GM21619 (cell line): ENCODE results near the gene KLHDC1.
"Not testable (repeated sequence)": the region's sequence is repeated elsewhere in the genome, so short reads cannot be mapped to it uniquely, and the experiment has no call there.

Experiments used
- ATAC-seq: cut with Tn5 transposase; IDR thresholded peaks from one replicate; pipeline ENCODE4 v1.9.1; 2021; ENCODE audit not compliant: unreplicated experiment

Gene KLHDC1, protein sequence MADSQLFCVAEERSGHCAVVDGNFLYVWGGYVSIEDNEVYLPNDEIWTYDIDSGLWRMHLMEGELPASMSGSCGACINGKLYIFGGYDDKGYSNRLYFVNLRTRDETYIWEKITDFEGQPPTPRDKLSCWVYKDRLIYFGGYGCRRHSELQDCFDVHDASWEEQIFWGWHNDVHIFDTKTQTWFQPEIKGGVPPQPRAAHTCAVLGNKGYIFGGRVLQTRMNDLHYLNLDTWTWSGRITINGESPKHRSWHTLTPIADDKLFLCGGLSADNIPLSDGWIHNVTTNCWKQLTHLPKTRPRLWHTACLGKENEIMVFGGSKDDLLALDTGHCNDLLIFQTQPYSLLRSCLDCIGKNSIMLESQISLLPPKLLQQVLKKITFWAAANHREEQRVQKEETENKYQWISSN

DNA sequence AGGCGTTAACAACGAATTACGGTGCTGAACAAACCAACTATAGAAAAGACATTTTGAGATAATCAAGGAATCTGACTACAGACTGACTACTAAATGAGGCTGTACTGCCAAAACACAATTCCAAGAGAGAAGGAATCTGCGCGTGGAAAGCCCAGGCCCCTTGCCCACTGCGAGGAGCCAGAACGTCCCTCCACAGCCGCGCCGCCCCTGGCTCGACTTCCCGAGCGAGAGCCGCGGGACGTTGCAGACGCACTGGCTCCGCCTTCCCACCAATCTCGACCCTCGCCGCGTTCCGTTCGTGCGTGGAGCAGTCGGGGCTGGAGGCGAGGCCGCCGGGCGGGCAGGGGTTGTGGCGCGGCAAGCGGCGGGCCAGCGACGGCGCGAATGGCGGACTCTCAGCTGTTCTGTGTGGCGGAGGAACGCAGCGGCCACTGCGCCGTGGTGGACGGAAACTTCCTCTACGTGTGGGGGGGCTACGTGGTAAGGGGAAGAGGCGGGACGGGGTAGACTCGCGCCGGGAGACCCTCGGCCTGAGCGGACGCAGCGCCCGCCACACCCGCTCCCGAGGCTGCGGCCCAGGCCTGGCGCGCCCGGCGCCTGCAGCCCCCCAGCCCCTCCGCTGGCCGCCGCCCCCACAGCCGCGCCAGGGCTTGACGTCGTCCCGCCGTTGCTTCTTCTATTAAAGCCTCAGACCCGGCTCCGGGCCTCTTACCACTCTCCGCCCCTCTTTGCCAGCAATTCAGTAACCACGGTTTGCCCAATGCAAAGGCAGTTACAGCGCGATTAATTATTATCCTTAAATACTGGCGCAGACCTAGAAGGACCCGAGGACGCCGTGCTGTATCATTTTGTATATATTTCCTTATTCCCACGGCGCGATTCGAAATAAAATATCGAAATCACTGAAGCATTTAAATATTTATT is at the start of gene KLHDC1:
TSS of gene KLHDC1 (plus strand) at position 310 of the 924 bp plus-strand sequence. CDS start at position 385, 75 bp downstream.
- peak; percentile 62 for ATAC-seq

DNA sequence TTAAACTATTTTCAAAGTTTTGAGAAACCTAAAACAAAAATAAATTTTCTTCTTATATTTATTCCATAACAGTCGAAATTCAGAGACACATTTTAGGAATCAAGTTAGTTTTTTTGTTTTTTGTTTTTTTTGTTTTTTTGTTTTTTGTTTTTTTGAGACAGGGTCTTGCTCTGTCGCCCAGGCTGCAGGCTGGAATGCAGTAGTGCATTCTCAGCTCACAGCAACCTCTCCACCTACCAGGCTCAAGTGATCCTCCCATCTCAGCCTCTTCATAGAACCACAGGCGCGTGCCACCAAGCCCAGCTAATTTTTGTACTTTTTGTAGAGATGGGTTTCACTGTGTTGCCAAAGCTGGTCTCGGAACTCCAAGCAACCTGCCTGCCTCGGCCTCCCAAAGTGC is 39.4 kb upstream of the KLHDC1 start:
- ATAC-seq = no peak

DNA sequence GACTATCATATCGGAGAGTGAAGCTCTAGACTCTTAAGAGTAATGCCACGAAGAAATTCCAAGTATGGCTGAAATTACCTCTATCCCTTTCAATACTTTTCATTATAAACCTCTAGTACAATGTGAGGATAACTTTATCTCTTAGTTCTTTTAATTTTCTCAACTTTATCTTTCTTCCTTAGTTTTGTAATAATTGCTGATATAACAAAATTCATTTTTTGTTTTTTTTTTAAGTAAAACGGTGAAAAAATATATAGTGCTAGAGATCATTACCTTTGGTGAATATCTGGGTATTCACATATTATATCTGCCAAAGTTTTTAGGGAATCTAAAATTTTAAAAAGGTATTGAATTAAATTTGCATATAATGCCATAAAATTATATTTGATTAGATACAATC is 38.4 kb upstream of the KLHDC1 start:
- ATAC-seq = no peak

DNA sequence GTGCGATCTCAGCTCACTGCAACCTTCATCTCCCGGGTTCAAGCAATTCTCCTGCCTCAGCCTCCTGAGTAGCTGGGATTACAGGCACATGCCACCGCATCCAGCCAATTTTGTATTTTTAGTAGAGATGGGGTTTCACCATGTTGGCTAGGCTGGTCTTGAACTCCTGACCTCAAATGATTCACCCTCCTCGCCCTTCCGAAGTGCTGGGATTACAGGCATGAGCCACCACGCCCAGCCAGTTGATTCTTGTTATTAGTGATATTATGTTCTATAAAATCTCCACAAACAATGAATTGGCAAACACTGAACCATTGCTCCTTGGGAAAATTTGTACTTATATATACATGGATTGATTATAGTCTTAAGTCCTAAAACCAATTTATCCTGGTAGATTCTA is 35.4 kb upstream of the KLHDC1 start:
- not testable (repeated sequence) for ATAC-seq

DNA sequence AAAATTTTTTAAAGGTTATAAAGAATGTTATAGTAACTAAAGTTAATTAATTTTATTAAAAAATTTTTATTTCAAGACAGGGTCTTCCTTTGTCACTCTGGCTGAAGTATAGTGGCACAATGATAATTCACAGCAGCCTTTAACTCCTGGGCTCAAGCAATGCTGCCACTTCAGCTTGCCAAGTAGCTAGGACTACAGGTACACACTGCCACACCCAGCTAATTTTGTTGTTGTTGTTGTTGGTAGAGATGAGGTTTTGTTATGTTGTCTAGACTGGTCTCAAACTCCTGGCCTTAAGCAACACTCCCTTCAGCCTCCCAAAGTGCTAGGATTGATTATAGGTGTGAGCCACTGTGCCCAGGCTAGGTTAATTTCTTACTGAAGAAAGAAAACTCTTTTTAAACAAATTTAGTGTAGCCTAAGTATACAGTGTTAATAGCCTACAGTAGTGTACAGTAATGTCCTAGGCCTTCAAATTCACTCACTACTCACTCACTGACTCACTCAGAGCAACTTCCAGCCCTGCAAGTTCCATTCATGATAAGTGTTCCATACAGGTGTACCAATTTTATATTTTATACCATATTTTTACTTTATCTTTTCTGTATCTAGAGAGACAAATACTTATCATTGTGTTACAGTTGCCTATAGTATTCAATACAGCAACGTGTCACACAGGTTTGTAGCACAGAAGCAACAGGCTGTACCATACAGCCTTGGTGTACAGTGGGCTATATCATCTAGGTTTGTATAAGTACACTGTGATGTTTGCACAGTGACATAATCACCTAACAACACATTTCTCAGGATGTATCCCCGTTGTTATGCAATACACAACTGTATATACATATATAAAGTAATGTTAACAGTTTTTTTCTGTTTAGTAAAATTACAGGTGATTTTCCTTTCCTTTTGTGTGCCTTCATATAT is 33.1 kb upstream of the KLHDC1 start:
- ATAC-seq = no peak

DNA sequence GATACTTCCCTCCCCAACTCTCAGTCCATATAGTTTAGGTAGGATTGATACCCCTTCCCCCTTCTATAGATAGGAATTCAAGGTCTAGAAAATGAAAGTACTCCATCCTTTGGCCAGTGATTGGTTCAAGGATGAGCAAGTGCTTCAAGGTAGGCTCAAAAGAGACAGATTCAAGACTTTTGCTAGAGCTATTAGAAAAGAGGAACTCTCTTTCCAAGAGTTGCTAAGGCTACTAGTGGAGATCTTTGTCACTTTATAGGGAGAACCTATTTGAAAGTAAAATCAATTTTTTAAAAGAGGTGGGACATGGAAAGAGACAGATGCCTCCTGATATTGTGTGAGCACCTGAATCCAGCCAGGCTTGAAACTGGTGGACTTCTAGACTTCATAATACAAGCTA is 22.4 kb upstream of the KLHDC1 start:
- no peak for ATAC-seq

DNA sequence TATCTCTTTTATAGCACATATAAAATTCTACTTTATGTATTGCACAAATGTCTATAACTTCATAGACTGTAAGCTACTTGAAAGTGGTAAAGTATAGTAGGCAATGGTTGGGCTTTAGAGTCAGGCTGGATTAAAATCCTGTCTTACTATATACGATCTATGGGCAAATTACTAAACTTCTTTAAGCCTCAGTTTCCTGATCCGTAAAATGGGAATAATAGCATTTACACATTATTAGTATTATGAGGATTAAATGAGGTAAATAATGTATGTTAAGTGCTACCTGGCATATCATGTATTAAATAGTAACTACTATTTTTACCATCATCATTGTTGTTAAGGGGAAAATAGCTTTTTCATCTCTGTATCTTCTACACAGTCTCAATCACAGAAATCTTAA is 19.3 kb upstream of the KLHDC1 start:
- ATAC-seq = no peak

DNA sequence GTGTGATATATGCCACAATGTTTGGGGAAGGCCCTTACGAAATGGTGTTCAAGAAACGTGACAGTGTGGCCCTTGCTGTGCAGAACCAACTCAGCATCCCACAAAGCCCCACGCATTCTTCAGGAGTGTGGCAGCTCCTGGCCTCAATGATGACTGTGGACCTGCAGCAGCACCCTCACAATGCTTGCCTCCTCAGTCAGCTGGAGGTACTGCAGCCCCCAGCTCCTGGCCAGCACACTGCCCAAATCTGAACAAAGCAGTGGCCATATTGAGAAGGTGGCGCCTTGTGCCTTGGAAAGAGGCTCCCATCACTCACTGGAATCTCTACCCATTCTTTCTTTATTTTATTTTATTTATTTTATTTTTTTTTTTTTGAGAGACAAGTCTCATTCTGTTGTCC is 15.3 kb upstream of the KLHDC1 start:
- ATAC-seq = no peak

DNA sequence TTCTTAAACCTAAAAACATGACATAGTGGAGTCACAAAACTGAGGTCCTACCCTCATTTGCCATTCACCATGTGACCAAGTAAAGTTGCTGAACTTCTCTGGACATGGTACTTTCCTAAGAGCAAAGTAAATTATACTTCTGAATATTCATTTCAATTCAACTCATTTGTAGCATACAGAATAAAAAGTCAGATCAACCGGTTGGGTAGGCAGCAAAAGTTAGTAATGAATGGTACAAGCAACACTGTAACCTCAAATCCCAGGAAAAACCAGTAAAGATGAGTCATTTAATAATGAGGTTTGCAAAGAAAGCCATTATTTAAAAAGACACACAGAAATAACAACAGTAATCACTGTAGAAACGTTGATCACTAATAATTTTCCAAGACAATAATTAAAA is 13.6 kb upstream of the KLHDC1 start:
- ATAC-seq = no peak

DNA sequence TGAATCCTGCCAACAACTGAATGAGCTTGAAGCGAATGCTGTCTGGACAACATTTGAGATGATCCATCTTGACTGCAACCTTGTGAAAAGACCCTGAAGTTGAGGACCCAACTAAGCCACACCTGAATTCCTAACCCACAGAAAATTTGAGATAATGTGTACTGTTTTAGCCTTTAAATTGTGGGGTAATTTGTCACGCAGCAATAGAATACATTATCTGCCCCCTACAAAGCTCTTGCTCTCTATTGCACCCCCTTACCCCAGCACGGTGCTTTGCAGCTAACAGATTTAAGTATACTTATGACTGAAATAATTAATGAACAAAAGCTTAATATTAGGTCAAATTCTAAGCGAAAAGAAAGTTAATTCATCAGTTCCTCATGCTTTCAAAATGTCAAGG is 6.5 kb upstream of the KLHDC1 start:
- ATAC-seq = no peak

DNA sequence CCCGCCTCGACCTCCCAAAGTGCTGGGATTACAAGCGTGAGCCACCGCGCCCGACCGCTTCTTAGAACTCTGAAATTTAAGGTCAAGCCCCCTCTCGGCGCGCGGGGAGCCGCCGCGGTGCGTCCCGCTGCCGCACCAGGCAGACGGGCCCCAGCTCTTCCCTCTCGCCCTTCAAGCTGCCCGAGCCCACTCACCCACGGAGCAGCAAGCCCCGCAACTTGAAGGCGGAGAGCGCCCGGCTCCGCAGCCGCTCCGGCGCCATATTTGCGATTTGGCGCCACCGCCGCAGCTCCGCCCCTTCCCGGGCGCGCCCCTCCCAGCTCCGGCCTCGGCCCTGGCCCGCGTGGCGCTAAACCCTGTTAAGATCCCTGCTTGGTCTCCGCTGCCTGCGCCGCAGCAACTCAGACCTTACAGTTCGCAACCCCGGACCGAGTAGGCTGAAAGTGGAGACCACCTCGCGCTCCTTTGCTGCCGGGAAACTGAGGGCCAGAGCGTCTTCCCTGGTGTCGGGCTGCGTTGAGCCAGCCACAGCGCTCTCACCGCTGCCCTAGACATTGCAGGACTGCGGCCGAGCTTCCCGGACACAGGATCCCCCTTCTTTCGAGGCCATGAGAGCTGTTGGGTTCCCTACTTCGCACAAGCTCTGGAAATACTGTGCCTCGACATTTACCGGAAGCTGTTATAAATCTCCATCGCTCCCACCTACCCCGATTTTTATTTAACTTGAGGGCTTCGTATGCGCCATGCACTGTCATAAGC is 4.8 kb upstream of the KLHDC1 start, which contains the start of gene POLE2:
TSS of gene POLE2 (minus strand) at position 273 of the 759 bp plus-strand sequence. CDS start at position 262, 11 bp downstream.
- ATAC-seq = peak; percentile 84

DNA sequence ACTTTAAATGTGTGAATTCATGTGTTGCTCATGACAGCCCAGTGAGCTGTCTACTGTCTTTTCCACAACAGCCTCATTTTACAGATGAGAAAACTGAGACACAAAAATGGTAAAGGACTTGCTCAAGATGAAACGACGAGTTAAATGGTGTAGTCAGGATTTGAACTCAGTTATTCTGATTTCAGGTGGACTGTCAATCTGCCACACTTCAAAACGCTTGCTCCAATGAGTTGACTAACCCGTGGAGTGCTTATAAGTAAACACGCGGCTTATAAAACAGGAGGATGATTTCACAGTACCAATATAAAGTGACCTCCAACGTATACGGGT is 4.3 kb upstream of the KLHDC1 start:
- no peak for ATAC-seq

DNA sequence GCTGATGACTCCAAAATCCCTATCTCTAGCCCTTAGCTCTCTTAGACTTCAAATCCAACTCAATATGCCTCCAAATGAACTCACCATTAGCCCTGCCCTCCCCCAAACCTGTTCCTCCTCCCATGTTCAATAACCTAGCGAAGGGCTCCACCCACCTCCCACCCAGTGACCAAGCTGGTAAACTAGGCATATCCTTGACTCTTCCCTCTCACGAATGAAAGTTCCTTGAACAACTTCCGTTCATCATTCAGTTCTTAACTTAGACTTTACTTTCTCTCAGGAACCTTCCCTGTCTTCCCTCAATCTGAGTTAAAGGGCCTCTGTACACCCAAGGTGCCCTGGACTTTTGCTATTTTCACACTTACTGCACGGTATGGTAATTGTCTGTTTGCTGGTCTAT is 1.9 kb upstream of the KLHDC1 start:
- no peak for ATAC-seq

DNA sequence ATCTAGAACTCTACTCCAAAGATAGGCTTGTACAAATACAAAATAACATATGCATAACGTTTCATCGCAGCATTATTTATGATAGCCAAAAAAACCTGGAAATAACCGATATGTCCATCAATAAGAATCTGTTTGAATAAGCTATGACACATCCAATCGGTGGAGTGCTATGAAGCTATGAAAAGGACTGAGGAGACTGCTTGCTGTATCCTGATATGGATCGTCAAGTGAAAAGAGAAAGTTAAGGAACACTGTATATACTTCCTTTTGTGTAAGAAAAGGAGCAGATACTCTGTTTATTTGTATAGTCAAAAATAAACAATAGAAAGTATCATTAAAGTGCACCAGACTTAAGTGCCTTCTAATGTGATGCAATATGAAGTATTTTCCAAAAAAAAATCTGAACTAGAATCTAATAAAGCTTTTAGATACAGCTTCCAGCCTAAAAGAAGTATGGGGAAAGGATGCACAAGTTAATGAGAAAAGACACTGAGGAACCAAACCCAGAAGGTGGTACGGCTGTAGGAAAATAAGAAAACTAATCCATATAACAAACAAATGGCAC is 645 bp upstream of the KLHDC1 start:
- ATAC-seq = no peak

DNA sequence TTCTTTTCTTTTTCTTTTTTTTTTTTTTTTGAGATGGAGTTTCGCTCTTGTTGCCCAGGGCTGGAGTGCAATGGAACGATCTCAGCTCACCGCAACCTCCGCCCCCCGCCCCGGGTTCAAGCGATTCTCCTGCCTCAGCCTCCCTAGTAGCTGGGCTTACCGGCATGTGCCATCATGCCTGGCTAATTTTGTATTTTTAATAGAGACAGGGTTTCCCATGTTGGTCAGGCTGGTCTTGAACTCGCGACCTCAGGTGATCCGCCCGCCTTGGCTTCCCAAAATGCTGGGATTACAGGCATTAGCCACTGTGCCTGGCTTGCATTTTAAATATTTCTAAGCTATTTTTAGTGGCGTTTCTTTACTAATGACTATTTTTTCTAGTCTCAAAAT is 810 bp downstream of the KLHDC1 start:
- not testable (repeated sequence) for ATAC-seq

DNA sequence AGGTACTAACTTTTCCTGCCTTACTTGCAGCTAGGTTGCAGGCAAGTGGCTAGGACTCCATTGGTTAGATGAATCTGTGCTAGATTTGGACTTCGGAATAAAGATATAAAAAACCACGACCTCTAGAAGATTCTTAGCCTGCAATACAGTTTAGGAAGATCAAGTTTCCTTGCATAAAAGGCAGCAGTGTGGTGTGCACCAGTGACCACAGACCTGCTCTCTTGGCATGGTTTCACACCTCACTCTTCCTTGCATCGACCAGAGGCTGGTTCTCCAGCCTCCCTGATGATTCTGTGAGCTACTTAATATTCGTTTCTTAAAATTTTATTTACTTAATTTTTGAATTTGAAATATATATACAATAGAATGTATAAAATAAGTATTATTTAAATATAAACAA is 9.8 kb downstream of the KLHDC1 start:
- no peak for ATAC-seq

DNA sequence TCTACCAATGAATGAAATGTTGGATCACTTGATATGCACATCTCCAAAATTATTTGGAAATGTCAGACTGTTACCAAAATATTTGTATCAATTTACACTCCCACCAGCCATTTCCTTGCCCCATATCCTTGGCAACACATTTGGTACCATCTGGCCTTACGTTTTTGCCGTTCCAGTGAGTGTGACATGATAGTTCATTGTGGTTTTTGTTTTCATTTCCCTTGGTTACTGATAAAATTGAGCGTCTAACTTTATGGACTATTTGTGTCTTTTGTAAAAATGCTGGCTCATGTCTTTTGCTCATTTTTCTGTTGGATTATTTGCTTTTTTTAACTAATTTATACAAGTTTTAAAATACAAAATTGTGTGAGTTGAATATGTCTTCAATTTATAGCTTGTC is 11.0 kb downstream of the KLHDC1 start:
- no peak for ATAC-seq

DNA sequence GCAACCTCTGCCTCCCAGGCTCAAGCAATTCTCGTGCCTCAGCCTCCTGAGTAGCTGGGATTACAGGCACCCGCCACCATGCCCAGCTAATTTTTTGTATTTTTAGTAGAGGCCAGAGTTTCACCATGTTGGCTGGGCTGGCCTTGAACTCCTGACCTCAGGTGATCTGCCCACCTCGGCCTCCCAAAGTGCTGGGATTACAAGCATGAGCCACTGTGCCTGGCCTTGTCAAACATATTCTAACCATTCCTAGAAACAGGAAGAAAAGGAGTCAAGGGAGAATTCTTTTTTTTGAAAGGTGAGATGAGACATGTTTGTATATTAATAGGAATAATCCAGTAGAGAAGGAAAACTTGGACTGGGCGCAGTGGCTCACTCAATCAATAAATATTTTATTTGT is 11.6 kb downstream of the KLHDC1 start:
- ATAC-seq = not testable (repeated sequence)

DNA sequence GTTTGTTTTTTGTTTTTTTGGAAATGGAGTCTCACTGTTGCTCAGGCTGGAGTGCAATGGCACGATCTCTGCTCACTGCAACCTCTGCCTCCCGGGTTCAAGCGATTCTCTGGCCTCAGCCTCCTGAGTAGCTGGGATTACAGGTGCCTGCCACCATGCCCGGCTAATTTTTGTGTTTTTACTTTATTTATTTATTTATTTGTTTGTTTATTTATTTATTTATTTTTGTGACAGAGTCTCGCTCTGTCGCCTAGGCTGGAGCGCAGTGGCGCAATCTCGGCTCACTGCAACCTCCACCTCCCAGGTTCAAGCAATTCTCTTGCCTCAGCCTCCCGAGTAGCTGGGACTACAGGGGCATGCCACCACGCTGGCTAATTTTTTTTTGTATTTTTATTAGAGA is 18.1 kb downstream of the KLHDC1 start:
- not testable (repeated sequence) for ATAC-seq

DNA sequence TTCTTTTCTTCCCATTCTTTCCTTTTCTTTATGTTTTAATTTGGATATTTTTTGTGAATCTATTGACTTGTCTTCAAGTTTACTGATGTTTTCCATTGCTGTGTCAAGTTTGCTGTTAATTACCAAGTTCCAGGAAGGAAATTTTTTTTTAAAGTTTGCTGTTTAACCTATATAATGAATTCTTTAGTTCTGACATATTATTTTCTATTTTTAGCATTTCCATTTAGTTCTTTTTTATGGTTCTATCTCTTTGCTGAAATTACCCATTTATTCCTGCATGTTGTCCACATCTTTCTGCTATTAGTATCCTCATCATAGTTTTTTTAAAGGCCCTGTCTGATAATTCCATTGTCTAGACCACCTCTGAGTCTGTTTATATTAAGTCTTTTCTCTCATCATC is 27.8 kb downstream of the KLHDC1 start:
- no peak for ATAC-seq
